AG08396 (cell line): ENCODE results near the gene YIPF4.
A peak's percentile ranks its signal among the peaks of the same experiment; 100 is the strongest.
"Not testable (repeated sequence)": the region's sequence is repeated elsewhere in the genome, so short reads cannot be mapped to it uniquely, and the experiment has no call there.

Source experiments
- DNase-seq: peaks from one replicate; pipeline ENCODE4 v3.0.0; 2012; ENCODE audit warnings: low spot score, mixed read lengths

YIPF4 gene

GRCh38 chr2:32277674-32278477 is at the start of gene YIPF4:
Gene YIPF4 (plus strand): TSS chr2:32277904. CDS start chr2:32278156, 252 bp downstream.
- peak; percentile 99 for DNase-seq

GRCh38 chr2:32228181-32228580 is 49.5 kb upstream of the YIPF4 start:
- no peak for DNase-seq

GRCh38 chr2:32229635-32230034 is 48.1 kb upstream of the YIPF4 start:
- no peak for DNase-seq

GRCh38 chr2:32231959-32232358 is 45.7 kb upstream of the YIPF4 start:
- no peak for DNase-seq

GRCh38 chr2:32235315-32235714 is 42.4 kb upstream of the YIPF4 start:
- DNase-seq: no peak

GRCh38 chr2:32237488-32237887 is 40.2 kb upstream of the YIPF4 start:
- no peak for DNase-seq

GRCh38 chr2:32237996-32238395 is 39.7 kb upstream of the YIPF4 start:
- DNase-seq: no peak

GRCh38 chr2:32242331-32242730 is 35.4 kb upstream of the YIPF4 start:
- no peak for DNase-seq

- no peak for DNase-seq
Measured at GRCh38 chr2:32246911-32247310, 30.8 kb upstream of the YIPF4 start.

GRCh38 chr2:32248299-32248698 is 29.4 kb upstream of the YIPF4 start:
- no peak for DNase-seq

- no peak for DNase-seq
Measured at GRCh38 chr2:32249731-32250236, 27.9 kb upstream of the YIPF4 start.

- no peak for DNase-seq
Measured at GRCh38 chr2:32250290-32250689, 27.4 kb upstream of the YIPF4 start.

- no peak for DNase-seq
Measured at GRCh38 chr2:32258242-32258641, 19.5 kb upstream of the YIPF4 start.

- DNase-seq: no peak
Measured at GRCh38 chr2:32260376-32260775, 17.3 kb upstream of the YIPF4 start.

GRCh38 chr2:32262105-32262504 is 15.6 kb upstream of the YIPF4 start:
- DNase-seq: no peak

GRCh38 chr2:32264422-32265105 is 13.1 kb upstream of the YIPF4 start, which contains the start of gene NLRC4:
Gene NLRC4 (minus strand): TSS chr2:32264886. CDS start chr2:32256775, 8,111 bp downstream.
- DNase-seq: no peak

- DNase-seq: no peak
Measured at GRCh38 chr2:32271063-32271462, 6.6 kb upstream of the YIPF4 start.

GRCh38 chr2:32272279-32272678 is 5.4 kb upstream of the YIPF4 start:
- no peak for DNase-seq

GRCh38 chr2:32274289-32274688 is 3.4 kb upstream of the YIPF4 start:
- DNase-seq: no peak

- DNase-seq: not testable (repeated sequence)
Measured at GRCh38 chr2:32275790-32276189, 1.9 kb upstream of the YIPF4 start.

GRCh38 chr2:32277363-32277673 is 386 bp upstream of the YIPF4 start:
- DNase-seq: no peak

- DNase-seq: no peak
Measured at GRCh38 chr2:32278478-32278853, 762 bp downstream of the YIPF4 start.

- no peak for DNase-seq
Measured at GRCh38 chr2:32284321-32284720, 6.6 kb downstream of the YIPF4 start.
